Endodermal cell (in vitro differentiated cells): Measurements from ENCODE around the gene RPS6KC1. TPM values are rescaled to one million over a fixed set of nuclear protein-coding genes. Genes with fewer than 3 reads are reported as not detected.

Experiments used
- DNase-seq: peaks from one replicate; pipeline ENCODE4 v3.0.0-alpha.2; 2017
- H3K27ac ChIP-seq: 2 replicates; pipeline ENCODE4 v1.5.1; 2013; ENCODE audit warnings: mild to moderate bottlenecking, low read depth, low read length, moderate library complexity
- H3K27me3 ChIP-seq: 2 replicates; pipeline ENCODE4 v1.6.1; 2013; ENCODE audit warnings: mild to moderate bottlenecking, low read length, moderate library complexity; ENCODE audit not compliant: insufficient read depth, control insufficient read depth, poor library complexity, severe bottlenecking
- H3K36me3 ChIP-seq: 2 replicates; pipeline ENCODE4 v1.7.0; 2013; ENCODE audit warnings: mild to moderate bottlenecking, low read length, moderate library complexity; ENCODE audit not compliant: control insufficient read depth, insufficient read depth
- H3K4me1 ChIP-seq: one replicate; pipeline ENCODE4 v1.7.0; 2013; ENCODE audit warnings: low read length; ENCODE audit not compliant: control insufficient read depth, insufficient read depth
- H3K4me3 ChIP-seq: 2 replicates; pipeline ENCODE4 v1.5.1; 2013; ENCODE audit warnings: mild to moderate bottlenecking, low read length, moderate library complexity
- H3K9ac ChIP-seq: 2 replicates; pipeline ENCODE4 v1.6.1; 2013; ENCODE audit warnings: mild to moderate bottlenecking, low read length, moderate library complexity; ENCODE audit not compliant: poor library complexity, severe bottlenecking; ENCODE audit errors: extremely low read depth
- H3K9me3 ChIP-seq: 2 replicates; pipeline ENCODE4 v1.6.1; 2013; ENCODE audit warnings: mild to moderate bottlenecking, low read length, moderate library complexity; ENCODE audit not compliant: control insufficient read depth
- H3K27ac Mint-ChIP-seq: 2 replicates; pipeline ENCODE4 v1.8.0; 2020; ENCODE audit warnings: mixed read lengths
- H3K27me3 Mint-ChIP-seq: 2 replicates; pipeline ENCODE4 v1.8.0; 2021; ENCODE audit warnings: mild to moderate bottlenecking, mixed read lengths; ENCODE audit not compliant: insufficient read depth
- H3K36me3 Mint-ChIP-seq: 2 replicates; pipeline ENCODE4 v1.8.0; 2020; ENCODE audit warnings: low read depth, mixed read lengths
- H3K4me1 Mint-ChIP-seq: 2 replicates; pipeline ENCODE4 v1.8.0; 2020; ENCODE audit warnings: mixed read lengths
- H3K4me3 Mint-ChIP-seq: 2 replicates; pipeline ENCODE4 v1.8.0; 2020; ENCODE audit warnings: mild to moderate bottlenecking, moderate library complexity, mixed read lengths
- H3K9me3 Mint-ChIP-seq: 2 replicates; pipeline ENCODE4 v1.8.0; 2020; ENCODE audit warnings: mild to moderate bottlenecking, mixed read lengths
- CTCF ChIP-seq: fragments of 200-600 bp; sonication (generic); conservative IDR thresholded peaks from 2 replicates; pipeline ENCODE4 v1.5.0; 2021; ENCODE audit warnings: antibody characterized with exemption, mild to moderate bottlenecking
- WGBS, 2 experiments: methylation state at CpG; one replicate each; pipeline versions ENCODE4 v1.1.5 to v1.1.7; 2013; ENCODE audit warnings: missing lambda C conversion rate in 2 of 2, mixed read lengths in 1 of 2; ENCODE audit not compliant: insufficient coverage in 1 of 2, insufficient read length in 1 of 2; 5-methylcytosine and 5-hydroxymethylcytosine counted together
- total RNA-seq, 2 donors: library from RNA; stranded (reverse); fragmentation: NEBNext Ultra II Directional in 1 of 2; extraction: Animal tissue kit (Norgen Biotek cat#: 25700) in 1 of 2; gene quantifications; 2 replicates in 1 of 2; 3 replicates in 1 of 2; pipeline ENCODE4 v1.2.1, GENCODE V29; 2021

The RPS6KC1 gene
- total RNA-seq, 2 donors from 2014 or later = 31.4 to 36.3 TPM

- H3K4me1 Mint-ChIP-seq = peaks cover 14% of the 10 kb centered on the region
- no peak overlapping the region for H3K4me3 Mint-ChIP-seq
- H3K27ac Mint-ChIP-seq = no peak overlapping the region
- Histone ChIP-seq H3K27me3 (no peaks in the 10 kb centered on the region), H3K9ac (no peak overlapping the region), H3K36me3 (peaks cover 10% of the 10 kb centered on the region), H3K4me3 (no peak overlapping the region), H3K4me1 (peaks cover 5% of the 10 kb centered on the region), H3K9me3 (no peaks in the 10 kb centered on the region), H3K27ac (no peak overlapping the region)
- no peak for DNase-seq
- no peaks in the 10 kb centered on the region for H3K27me3 Mint-ChIP-seq
- no peak for TF ChIP-seq CTCF
- H3K9me3 Mint-ChIP-seq = peaks cover 2% of the 10 kb centered on the region
- H3K36me3 Mint-ChIP-seq = peaks cover 13% of the 10 kb centered on the region
- WGBS, 2 experiments = 91 to 96% methylated on average over 2 of the region's 2 CpGs
Observed at GRCh38 chr1:213119794-213120193, 68.8 kb downstream of the RPS6KC1 start.

- DNase-seq = no peak
- no peak overlapping the region for H3K9ac ChIP-seq
- H3K36me3 Mint-ChIP-seq = peaks cover 13% of the 10 kb centered on the region
- H3K4me3 Mint-ChIP-seq = no peak overlapping the region
- peaks cover 5% of the 10 kb centered on the region for H3K4me1 ChIP-seq
- H3K27me3 Mint-ChIP-seq = no peaks in the 10 kb centered on the region
- WGBS, 2 experiments = 97 to 100% methylated on average over 2 to 3 of the region's 3 CpGs
- no peaks in the 10 kb centered on the region for H3K9me3 ChIP-seq
- peaks cover 14% of the 10 kb centered on the region for H3K4me1 Mint-ChIP-seq
- H3K27ac ChIP-seq = no peak overlapping the region
- H3K36me3 ChIP-seq = peaks cover 10% of the 10 kb centered on the region
- no peak for TF ChIP-seq CTCF
- peaks cover 2% of the 10 kb centered on the region for H3K9me3 Mint-ChIP-seq
- H3K27me3 ChIP-seq = no peaks in the 10 kb centered on the region
- no peak overlapping the region for H3K4me3 ChIP-seq
- no peak overlapping the region for H3K27ac Mint-ChIP-seq
Observed at GRCh38 chr1:213120386-213120785, 69.3 kb downstream of the RPS6KC1 start.

GRCh38 chr1:213120961-213121360, 69.9 kb downstream of the RPS6KC1 start:
- no peak overlapping the region for H3K27ac Mint-ChIP-seq
- H3K9ac ChIP-seq = no peak overlapping the region
- no peaks in the 10 kb centered on the region for H3K9me3 Mint-ChIP-seq
- peaks cover 10% of the 10 kb centered on the region for H3K36me3 ChIP-seq
- no peak overlapping the region for H3K27ac ChIP-seq
- DNase-seq = no peak
- no peaks in the 10 kb centered on the region for H3K9me3 ChIP-seq
- peaks cover 5% of the 10 kb centered on the region for H3K4me1 ChIP-seq
- peaks cover 10% of the 10 kb centered on the region for H3K36me3 Mint-ChIP-seq
- TF ChIP-seq CTCF = no peak
- no peak overlapping the region for H3K4me3 ChIP-seq
- H3K27me3 ChIP-seq = no peaks in the 10 kb centered on the region
- WGBS, 2 experiments = 93 to 100% methylated on average over 1 to 4 of the region's 4 CpGs
- H3K4me1 Mint-ChIP-seq = peaks cover 20% of the 10 kb centered on the region
- no peaks in the 10 kb centered on the region for H3K27me3 Mint-ChIP-seq
- H3K4me3 Mint-ChIP-seq = no peak overlapping the region
